Activated naive CD8-positive, alpha-beta T cell treated with anti-CD3 and anti-CD28 coated beads, Interleukin-2, amount 50 U/mL, for 24 hours (primary cell): ENCODE data around the gene ATP9B.
A peak's percentile ranks its signal among the peaks of the same experiment; 100 is the strongest.

Experiments used
- ATAC-seq: fragments of 150-1000 bp; cut with Tn5 transposase; one replicate; pipeline ENCODE4 v1.10.0; 2021
- DNase-seq: peaks from one replicate; pipeline ENCODE4 v3.0.0; 2021
- H3K27ac Mint-ChIP-seq: one replicate; pipeline ENCODE4 v1.8.0; 2021; ENCODE audit warnings: mild to moderate bottlenecking, mixed read lengths
- H3K27me3 Mint-ChIP-seq: one replicate; pipeline ENCODE4 v1.8.0; 2021; ENCODE audit warnings: mixed read lengths
- H3K36me3 Mint-ChIP-seq: one replicate; pipeline ENCODE4 v1.8.0; 2021; ENCODE audit warnings: low read depth, mixed read lengths
- H3K4me1 Mint-ChIP-seq: one replicate; pipeline ENCODE4 v1.8.0; 2021; ENCODE audit warnings: mixed read lengths
- H3K4me3 Mint-ChIP-seq: one replicate; pipeline ENCODE4 v1.8.0; 2021; ENCODE audit warnings: mild to moderate bottlenecking, moderate library complexity, mixed read lengths
- H3K9me3 Mint-ChIP-seq: one replicate; pipeline ENCODE4 v1.8.0; 2021; ENCODE audit warnings: mixed read lengths

ATP9B gene

DNA sequence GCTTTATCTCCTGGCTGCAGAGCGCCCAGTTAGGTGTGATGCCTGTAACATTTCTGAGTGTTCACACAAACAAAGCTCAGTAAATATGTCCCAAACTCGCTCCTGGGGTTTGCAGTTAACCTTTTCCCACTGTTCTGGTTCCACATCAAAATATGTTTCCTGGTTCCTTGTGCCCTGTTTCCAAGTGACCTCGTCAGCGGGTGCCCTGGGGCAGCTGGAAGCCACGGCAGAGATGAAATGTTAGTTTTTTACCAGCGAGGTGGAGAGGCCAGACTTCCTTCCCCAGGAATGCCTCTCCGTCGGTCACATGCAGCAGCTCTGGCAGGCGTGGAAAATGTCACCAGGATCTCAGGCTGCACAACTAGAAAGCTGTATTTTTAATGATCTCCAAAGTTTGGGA lies 344.7 kb downstream of the ATP9B start:
- H3K36me3 Mint-ChIP-seq: peaks cover 33% of the 10 kb centered on the region
- no peak overlapping the region for H3K4me3 Mint-ChIP-seq
- no peak overlapping the region for H3K27ac Mint-ChIP-seq
- peaks cover 7% of the 10 kb centered on the region for H3K4me1 Mint-ChIP-seq
- ATAC-seq: no peak
- no peaks in the 10 kb centered on the region for H3K27me3 Mint-ChIP-seq
- H3K9me3 Mint-ChIP-seq: no peaks in the 10 kb centered on the region
- no peak for DNase-seq

DNA sequence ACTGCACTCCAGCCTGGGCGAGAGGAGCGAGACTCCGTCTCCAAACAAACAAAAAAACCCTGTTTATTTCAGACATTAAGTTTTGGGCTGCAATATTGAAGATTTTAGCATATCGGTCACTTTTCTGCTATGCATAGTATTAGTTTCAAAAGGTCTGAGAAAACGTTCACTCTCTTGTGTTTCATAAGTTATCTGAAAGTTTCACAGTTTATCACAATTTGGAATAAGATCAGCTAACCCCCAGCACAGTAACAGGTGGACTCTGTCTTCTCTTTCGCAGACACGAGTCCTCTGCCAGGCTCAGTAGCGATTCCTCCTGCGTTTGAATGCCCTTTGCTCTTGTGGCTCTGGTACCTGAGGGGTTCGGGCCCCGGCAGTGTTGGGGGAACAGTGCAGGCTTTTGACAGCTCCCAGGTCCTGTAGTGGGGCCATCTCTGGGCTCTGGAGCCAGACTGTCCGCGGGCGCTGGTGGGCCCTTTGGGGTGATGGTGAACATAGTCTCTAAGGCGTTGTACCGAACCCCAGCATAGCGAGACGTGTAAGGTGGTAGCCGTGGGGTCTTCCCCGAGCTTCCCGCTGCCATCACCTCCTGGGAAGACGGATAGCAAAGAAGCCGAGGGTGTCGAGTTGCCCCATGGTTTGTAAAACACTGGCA lies 347.0 kb downstream of the ATP9B start:
- Mint-ChIP-seq H3K9me3 (no peaks in the 10 kb centered on the region), H3K4me3 (no peak overlapping the region), H3K36me3 (peaks cover 44% of the 10 kb centered on the region), H3K27ac (no peak overlapping the region), H3K4me1 (peaks cover 15% of the 10 kb centered on the region), H3K27me3 (no peaks in the 10 kb centered on the region)
- ATAC-seq: peak; percentile 8
- DNase-seq: no peak

DNA sequence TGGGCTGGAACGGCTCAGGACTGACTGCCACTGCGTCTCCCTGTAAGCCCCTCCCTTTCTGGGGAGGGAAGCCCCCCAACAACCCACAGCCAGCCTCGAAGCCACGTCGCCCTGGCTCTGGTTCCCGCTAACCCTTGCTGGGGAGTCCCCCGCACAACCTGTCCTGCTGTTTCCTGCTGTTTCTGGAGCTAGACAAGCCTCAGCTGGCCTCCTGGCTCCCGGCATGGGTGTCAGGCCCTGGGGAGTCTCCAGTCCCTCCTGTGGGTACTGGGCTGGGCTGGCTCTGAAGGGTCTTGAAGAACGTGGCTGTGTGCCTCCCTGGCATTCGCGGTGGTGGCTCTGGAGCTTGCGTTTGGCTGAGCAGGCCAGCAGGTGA lies 347.5 kb downstream of the ATP9B start:
- Mint-ChIP-seq H3K9me3 (no peaks in the 10 kb centered on the region), H3K27ac (no peak overlapping the region), H3K4me3 (no peak overlapping the region), H3K36me3 (peaks cover 46% of the 10 kb centered on the region), H3K4me1 (peaks cover 15% of the 10 kb centered on the region), H3K27me3 (no peaks in the 10 kb centered on the region)
- peak; percentile 21 for ATAC-seq
- no peak for DNase-seq

DNA sequence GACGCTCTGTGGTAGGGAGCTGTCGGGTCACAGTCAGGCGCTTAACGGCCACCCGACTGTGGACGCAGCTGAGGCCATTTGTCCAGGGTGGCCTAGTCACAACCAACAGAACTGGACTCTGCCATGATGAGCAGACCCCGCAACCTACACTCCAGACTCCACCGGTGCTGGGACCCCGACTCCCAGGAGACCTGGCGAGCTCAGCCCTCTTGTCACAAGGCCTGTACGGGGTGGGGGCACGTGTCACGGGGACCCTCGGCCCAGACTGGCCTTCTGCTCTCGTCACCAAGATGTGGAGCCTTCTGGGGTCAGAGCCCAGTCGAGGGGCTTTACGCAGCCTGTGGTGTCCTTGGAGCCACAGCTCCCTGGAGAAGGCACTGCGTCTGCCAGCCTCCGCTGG lies 349.0 kb downstream of the ATP9B start:
- H3K9me3 Mint-ChIP-seq: no peaks in the 10 kb centered on the region
- DNase-seq (no peak), ATAC-seq (no peak)
- H3K4me1 Mint-ChIP-seq: peaks cover 20% of the 10 kb centered on the region
- H3K27me3 Mint-ChIP-seq: no peaks in the 10 kb centered on the region
- no peak overlapping the region for H3K4me3 Mint-ChIP-seq
- no peak overlapping the region for H3K27ac Mint-ChIP-seq
- peaks cover 43% of the 10 kb centered on the region for H3K36me3 Mint-ChIP-seq

DNA sequence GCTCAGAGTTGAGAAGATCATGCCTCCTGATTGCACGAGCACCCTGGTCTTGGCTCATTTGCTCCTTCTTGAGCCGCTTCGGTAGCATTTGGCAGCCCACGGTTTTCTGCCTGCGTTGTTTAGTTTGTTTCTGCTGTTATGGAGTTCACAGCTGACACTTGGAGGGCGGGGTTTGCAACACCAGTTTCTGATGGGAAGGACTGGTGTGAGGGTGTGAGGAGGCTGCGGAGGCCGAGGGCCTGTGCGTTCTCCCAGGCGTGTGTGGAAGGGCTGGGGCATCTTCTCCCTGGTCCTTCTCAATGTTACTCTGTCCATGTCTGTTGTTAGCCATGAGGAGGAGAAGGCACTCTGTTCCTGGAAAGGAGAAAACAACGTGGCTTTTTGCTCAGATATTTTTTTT lies 349.4 kb downstream of the ATP9B start:
- Mint-ChIP-seq H3K4me3 (no peak overlapping the region), H3K27ac (no peak overlapping the region), H3K9me3 (no peaks in the 10 kb centered on the region), H3K36me3 (peaks cover 39% of the 10 kb centered on the region), H3K27me3 (no peaks in the 10 kb centered on the region), H3K4me1 (peaks cover 19% of the 10 kb centered on the region)
- ATAC-seq (no peak), DNase-seq (no peak)

DNA sequence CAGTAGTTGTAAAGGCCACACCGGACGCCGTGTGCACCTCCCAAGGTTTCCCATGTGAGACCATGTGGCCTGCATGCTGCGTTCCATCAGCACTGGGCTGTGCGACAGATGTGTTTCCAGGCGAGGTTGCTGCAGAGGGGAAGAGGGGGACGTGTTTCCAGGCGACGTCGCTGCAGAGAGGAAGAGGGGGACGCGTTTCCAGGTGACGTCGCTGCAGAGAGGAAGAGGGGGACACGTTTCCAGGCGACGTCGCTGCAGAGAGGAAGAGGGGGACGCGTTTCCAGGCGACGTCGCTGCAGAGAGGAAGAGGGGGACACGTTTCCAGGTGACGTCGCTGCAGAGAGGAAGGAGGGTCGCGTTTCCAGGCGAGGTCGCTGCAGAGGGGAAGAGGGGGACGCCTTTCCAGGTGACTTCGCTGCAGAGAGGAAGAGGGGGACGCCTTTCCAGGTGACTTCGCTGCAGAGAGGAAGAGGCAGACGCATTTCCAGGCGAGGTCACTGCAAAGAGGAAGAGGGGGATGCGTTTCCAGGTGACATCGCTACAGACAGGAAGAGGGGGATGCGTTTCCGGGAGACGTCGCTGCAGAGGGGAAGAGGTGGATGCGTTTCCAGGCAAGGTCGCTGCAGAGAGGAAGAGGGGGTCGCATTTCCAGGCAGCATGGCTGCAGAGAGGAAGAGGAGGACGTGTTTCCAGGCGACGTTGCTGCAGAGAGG lies 351.0 kb downstream of the ATP9B start:
- Mint-ChIP-seq H3K27ac (peak overlapping the region; percentile 55), H3K4me3 (peak overlapping the region; percentile 12), H3K36me3 (peaks cover 35% of the 10 kb centered on the region), H3K27me3 (no peaks in the 10 kb centered on the region), H3K9me3 (no peaks in the 10 kb centered on the region), H3K4me1 (peaks cover 24% of the 10 kb centered on the region)
- DNase-seq (no peak), ATAC-seq (no peak)

DNA sequence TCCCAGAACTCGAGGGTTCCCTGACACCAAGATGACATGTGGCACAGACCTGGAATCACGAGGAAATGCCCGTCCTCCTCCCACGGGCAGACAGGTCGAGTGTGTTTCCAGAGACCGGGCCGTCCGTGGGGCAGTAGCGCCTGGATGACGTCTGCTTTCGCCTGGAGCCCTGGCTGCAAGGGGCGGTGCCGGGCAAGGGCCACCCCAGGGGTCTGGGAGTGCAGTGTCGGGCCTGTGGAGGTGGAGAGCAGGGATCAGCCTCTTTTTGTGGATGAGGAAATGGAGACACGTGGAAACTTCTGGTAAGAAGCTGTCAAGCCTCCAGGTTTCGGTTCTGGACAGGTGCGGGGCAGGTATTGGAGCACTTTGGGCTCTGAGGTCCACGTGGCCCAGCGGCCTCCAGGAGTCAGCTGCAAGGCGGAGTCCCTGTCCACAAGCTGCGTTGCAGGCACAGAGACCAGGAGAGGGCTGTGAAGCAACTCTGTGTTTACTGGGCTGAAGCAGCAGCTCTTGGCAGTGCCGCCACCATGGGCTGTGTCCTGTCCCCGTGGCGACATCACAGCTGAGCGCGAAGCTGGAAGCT lies 352.2 kb downstream of the ATP9B start:
- no peak for DNase-seq
- H3K27ac Mint-ChIP-seq: no peak overlapping the region
- ATAC-seq: no peak
- no peaks in the 10 kb centered on the region for H3K9me3 Mint-ChIP-seq
- H3K36me3 Mint-ChIP-seq: peaks cover 35% of the 10 kb centered on the region
- no peaks in the 10 kb centered on the region for H3K27me3 Mint-ChIP-seq
- H3K4me3 Mint-ChIP-seq: no peak overlapping the region
- H3K4me1 Mint-ChIP-seq: peaks cover 25% of the 10 kb centered on the region

DNA sequence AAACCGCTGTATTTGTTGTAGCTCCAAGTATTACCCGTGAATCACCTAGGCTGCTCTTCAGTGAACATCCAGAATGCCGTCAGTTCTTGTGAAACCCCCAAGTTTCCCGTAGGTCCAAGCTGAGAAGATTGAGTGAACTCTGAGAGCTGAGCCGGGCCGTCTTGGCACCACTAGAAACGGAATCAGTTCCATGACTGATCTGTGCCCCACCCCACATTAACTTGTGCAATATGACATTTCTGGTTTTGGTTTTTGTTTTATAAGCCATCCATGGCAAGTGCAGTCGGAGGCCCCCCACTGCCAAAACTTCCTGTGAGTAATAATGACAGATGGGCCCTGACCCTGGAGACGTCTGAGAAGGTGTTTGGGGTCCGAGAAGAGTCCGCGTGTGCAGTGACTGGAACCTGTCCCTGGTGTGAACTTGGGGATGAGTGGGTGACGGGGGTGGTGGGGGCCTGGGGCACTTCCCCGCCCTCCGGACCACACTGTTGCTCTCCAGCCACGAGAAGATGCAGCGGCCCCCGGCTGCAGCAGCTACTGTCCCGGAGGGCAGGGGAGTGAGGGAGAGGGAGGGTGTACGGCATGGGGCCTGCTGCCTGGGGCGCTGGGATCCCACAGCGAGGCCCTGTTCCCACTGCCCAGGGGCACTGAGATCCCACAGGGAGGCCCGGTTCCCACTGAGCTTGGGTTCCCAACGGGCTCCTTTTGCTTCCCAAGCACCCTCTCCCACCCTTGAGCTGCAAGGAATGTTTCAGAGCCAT lies 353.0 kb downstream of the ATP9B start:
- peaks cover 25% of the 10 kb centered on the region for H3K4me1 Mint-ChIP-seq
- H3K36me3 Mint-ChIP-seq: peaks cover 35% of the 10 kb centered on the region
- no peak overlapping the region for H3K4me3 Mint-ChIP-seq
- H3K27me3 Mint-ChIP-seq: no peaks in the 10 kb centered on the region
- DNase-seq: no peak
- ATAC-seq: peak; percentile 47
- no peaks in the 10 kb centered on the region for H3K9me3 Mint-ChIP-seq
- peak overlapping the region; percentile 31 for H3K27ac Mint-ChIP-seq

DNA sequence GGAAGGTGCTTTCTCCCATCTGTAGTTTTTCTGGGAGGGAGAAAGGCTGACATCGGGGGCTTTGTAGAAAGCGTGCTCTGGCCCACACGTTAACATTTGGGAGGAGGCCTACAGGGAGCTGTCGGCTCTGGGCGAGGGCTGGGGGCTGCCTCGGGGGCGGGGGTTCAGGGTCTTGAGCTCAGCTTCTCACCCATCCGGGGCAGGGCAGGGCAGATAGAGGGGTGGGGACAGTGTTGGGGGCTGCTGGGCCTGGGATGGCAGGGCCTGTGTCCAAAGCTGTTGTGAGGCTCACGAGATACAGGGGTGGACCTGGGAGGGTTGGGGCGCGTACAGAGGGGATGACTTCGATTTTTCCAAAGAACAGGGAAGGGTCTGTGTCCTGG lies 353.6 kb downstream of the ATP9B start:
- ATAC-seq: no peak
- Mint-ChIP-seq H3K4me3 (no peak overlapping the region), H3K36me3 (peaks cover 35% of the 10 kb centered on the region), H3K27me3 (no peaks in the 10 kb centered on the region), H3K4me1 (peaks cover 25% of the 10 kb centered on the region), H3K9me3 (no peaks in the 10 kb centered on the region), H3K27ac (no peak overlapping the region)
- no peak for DNase-seq

DNA sequence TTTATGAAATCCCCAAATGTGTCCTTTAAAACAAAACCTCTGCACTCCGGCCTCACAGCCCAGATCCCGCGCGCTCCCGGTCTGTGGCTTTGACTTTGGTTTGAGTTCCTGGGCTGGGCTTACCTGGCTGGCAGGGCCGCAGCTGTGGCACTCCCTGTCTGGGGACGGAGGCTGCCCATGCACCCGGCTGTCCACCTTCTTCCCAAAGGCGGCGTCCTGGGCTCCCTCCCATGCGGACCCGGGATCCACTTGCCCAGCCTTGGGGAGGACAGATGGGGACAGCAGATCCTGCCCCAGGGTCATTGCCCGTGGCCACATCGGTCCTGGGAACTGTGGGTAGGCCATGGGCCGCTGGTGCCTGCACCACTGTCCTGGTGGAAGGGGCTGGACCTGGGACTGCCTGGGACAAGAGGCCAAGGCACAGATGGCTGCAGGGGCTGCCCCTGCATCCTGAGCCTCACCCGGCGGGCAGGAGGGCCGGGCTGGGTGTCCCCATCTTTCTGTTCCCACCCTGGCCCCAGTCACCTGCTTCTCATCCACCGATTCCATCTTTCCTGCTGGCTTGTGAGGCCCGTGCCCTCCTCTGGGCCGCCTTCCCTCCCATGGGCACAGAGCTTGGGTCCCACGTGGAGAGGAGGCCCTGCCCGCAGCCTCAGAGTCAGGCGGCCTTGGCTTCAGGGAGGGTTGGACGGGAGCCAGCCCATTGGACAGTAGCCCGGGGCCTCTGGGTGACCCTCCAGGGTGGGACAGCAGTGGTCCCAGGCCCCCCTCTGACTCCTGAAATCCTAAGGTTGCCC lies 354.2 kb downstream of the ATP9B start:
- Mint-ChIP-seq H3K4me1 (peaks cover 25% of the 10 kb centered on the region), H3K27me3 (no peaks in the 10 kb centered on the region), H3K27ac (no peak overlapping the region), H3K4me3 (no peak overlapping the region), H3K9me3 (no peaks in the 10 kb centered on the region), H3K36me3 (peaks cover 35% of the 10 kb centered on the region)
- DNase-seq (no peak), ATAC-seq (no peak)

DNA sequence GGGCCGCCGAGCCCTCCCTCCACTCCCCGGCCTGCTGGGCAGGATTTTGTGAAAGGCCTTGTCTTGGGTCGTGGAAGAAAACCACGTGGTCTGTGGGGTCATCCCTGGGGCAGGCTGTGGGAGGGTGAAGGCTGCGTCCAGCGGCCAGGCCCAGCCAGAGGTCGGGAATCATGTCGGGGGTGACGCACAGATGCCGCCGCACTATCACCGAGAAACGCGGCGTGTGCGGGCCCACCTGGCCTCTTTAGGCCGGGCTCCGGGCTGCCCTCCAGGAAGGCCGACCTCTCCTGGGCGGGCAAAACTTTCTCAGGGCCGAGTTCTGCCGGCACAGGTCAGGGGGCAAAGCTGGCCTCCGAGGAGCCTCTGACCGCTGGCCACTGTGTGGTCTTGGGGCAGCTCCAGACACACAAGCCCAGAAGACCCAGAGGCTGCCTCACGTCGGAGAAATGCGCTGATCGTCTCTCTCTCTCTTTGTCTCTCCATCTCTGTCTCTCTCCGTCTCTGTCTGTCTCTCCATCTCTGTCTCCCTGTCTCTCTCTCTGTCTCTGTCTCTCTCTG lies 354.9 kb downstream of the ATP9B start:
- DNase-seq: no peak
- H3K4me3 Mint-ChIP-seq: peak overlapping the region; percentile 5
- H3K4me1 Mint-ChIP-seq: peaks cover 25% of the 10 kb centered on the region

DNA sequence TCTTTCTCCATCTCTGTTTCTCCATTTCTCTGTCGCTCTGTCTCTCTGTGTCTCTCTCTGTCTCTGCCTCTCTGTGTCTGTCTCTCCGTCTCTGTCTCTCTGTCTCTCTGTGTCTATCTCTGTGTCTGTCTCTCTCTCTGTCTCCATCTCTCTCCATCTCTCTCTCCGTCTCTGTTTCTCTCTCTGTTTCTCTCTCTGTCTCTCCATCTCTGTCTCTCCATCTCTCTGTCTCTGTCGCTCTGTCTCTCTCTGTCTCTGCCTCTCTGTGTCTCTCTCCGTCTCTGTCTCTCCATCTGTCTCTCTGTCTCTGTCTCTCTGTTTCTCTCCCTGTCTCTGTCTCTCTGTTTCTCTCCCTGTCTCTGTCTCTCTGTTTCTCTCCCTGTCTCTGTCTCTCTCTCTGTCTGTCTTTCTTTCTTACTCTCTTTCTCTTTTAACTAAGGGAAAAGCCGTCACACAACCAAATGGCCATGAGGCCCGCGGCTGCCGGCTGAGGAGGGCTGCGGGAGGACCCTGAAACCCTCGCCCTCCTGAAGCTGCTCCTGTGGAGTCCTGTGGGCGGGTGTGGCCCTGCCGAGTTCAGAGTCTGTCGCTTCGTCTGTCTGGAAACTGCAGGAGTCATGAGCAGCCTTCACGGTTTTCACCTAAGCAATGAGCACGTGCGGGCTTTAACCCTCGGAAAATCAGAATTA lies 355.8 kb downstream of the ATP9B start:
- Mint-ChIP-seq H3K4me1 (peaks cover 28% of the 10 kb centered on the region), H3K4me3 (no peak overlapping the region), H3K9me3 (no peaks in the 10 kb centered on the region), H3K36me3 (peaks cover 36% of the 10 kb centered on the region), H3K27ac (peak overlapping the region; percentile 70), H3K27me3 (no peaks in the 10 kb centered on the region)
- no peak for DNase-seq
- no peak for ATAC-seq

More for the DNA sequence above, 354.9 kb downstream of the ATP9B start:
- ATAC-seq: no peak
- Mint-ChIP-seq H3K36me3 (peaks cover 35% of the 10 kb centered on the region), H3K27ac (peak overlapping the region; percentile 70), H3K9me3 (no peaks in the 10 kb centered on the region), H3K27me3 (no peaks in the 10 kb centered on the region)

DNA sequence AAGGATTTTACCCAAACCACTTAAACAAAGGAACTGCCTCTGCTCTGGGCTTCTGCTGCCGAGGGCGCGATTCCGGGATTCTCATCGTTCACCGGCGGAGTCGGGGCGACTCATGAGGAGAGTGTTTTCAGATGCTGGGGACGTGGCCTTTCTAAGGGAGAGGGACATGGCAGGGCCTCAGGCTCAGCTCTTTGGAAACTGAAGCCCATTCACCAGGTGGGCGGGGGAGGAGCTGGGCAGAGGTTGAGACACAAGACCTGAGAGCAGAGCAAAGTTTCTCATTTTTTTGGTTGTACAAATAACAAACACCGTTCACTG lies 356.3 kb downstream of the ATP9B start:
- no peak for DNase-seq
- H3K4me1 Mint-ChIP-seq: peaks cover 26% of the 10 kb centered on the region
- no peak overlapping the region for H3K4me3 Mint-ChIP-seq
- H3K9me3 Mint-ChIP-seq: no peaks in the 10 kb centered on the region
- H3K36me3 Mint-ChIP-seq: peaks cover 31% of the 10 kb centered on the region
- H3K27me3 Mint-ChIP-seq: no peaks in the 10 kb centered on the region
- no peak for ATAC-seq
- H3K27ac Mint-ChIP-seq: peak overlapping the region; percentile 70
